Ascending aorta (tissue), 2 donors: ENCODE measurements around the gene PKDREJ. TPM values are rescaled to one million over a fixed set of nuclear protein-coding genes. Genes with fewer than 3 reads are reported as not detected.

ENCODE experiments used
- DNase-seq, 2 donors: peaks; one replicate each; pipeline ENCODE4 v3.0.0-alpha.2; 2019; ENCODE audit warnings: low spot score in 2 of 2
- H3K27ac ChIP-seq, 2 donors: fragments of 200-600 bp; sonication (generic); one replicate each; pipeline ENCODE4 v1.5.1; 2016 to 2017; ENCODE audit warnings: mild to moderate bottlenecking in 1 of 2
- H3K27me3 ChIP-seq: fragments of 200-600 bp; sonication (generic); one replicate; pipeline ENCODE4 v1.5.1; 2017
- H3K36me3 ChIP-seq, 2 donors: fragments of 200-600 bp; sonication (generic); one replicate each; pipeline ENCODE4 v1.5.1; 2016
- H3K4me1 ChIP-seq, 2 donors: fragments of 200-600 bp; sonication (generic); one replicate each; pipeline ENCODE4 v1.5.1; 2016 to 2017; ENCODE audit warnings: mild to moderate bottlenecking in 1 of 2
- H3K4me3 ChIP-seq, 2 donors: fragments of 200-600 bp; sonication (generic); one replicate each; pipeline ENCODE4 v1.5.1; 2016 to 2017; ENCODE audit warnings: mild to moderate bottlenecking in 1 of 2
- H3K9me3 ChIP-seq, 2 donors: fragments of 200-600 bp; sonication (generic); one replicate each; pipeline ENCODE4 v1.5.1; 2016
- CTCF ChIP-seq, 3 experiments: fragments of 200-600 bp in 2 of 3; fragments of 450-650 bp in 1 of 3; sonication (generic) in 2 of 3; IDR thresholded peaks; one replicate each; pipeline ENCODE4 v1.5.1; 2016 to 2019; ENCODE audit warnings: antibody characterized with exemption in 3 of 3, mild to moderate bottlenecking in 1 of 3, moderate library complexity in 1 of 3
- intact Hi-C: fragments of 100-400 bp; cut with DNase I; formaldehyde crosslinking; loops from one replicate; pipeline ENCODE4 v1.15.1; 2023
- total RNA-seq: library from RNA; depleted of rRNA; stranded (reverse); fragments of >200 nt; gene quantifications from one replicate; pipeline ENCODE4 v1.1.0, GENCODE V29; 2016

PKDREJ gene
- total RNA-seq, 1 donor from 2014 or later = not detected

DNA sequence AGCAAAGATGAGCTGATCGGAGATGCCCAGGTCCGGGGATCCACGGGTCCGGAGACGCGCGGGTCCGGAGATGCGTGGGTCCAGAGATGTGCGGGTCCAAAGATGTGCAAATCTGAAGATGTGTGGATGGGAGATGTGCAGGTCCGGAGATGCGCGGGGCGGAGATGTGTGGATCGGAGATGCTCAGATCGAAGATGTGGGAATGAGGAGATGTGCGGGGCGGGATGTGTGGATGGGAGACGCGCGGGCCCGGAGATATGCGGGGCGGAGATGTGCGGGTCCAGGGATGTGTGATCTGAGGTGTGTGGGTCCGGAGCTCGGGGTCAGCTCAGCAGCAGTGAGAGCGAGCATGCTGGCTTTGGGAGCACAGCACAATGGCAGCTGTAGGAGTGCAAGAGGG, 48.5 kb downstream of the PKDREJ start:
- Histone ChIP-seq H3K36me3 (peaks cover 50 to 67% of the 10 kb centered on the region in 2 donors), H3K27me3 (no peaks in the 10 kb centered on the region), H3K27ac (no peak overlapping the region), H3K9me3 (peaks cover 0 to 1% of the 10 kb centered on the region in 2 donors), H3K4me1 (no peaks in the 10 kb centered on the region), H3K4me3 (no peak overlapping the region)
- intact Hi-C loops = no loop called here
- TF ChIP-seq CTCF (IDR thresholded peaks at IDR 0.05) = no peak
- DNase-seq = no peak

DNA sequence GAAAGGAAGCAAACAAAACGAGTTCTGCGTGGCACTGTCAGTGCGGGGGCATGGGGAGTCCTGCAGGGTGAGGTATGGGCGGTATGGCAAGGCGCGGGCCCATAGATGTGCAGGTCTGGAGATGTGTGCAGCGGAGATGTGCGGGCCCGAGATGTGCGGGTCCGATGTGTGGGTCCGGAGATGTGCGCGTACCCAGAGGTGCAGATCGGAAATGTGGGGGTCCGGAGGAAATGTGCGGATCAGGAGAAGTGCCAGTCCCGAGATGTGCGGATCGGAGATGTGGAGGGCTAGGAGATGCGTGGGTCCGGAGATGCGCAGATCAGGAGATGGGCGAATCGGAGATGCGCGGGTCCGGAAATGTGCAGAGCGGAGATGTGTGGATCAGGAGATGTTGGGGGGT, 49.0 kb downstream of the PKDREJ start:
- Histone ChIP-seq H3K27ac (no peak overlapping the region), H3K9me3 (peaks cover under 1 to 6% of the 10 kb centered on the region in 2 donors), H3K4me3 (no peak overlapping the region), H3K36me3 (peaks cover 49 to 67% of the 10 kb centered on the region in 2 donors), H3K27me3 (no peaks in the 10 kb centered on the region), H3K4me1 (no peaks in the 10 kb centered on the region)
- intact Hi-C loops = no loop called here
- no peak for TF ChIP-seq CTCF (IDR thresholded peaks at IDR 0.05)
- no peak for DNase-seq

- Histone ChIP-seq H3K27ac (no peak overlapping the region), H3K36me3 (peaks cover 38 to 63% of the 10 kb centered on the region in 2 donors), H3K4me1 (no peaks in the 10 kb centered on the region), H3K4me3 (no peak overlapping the region), H3K27me3 (no peaks in the 10 kb centered on the region), H3K9me3 (peaks cover 8 to 13% of the 10 kb centered on the region in 2 donors)
- no peak for DNase-seq
- TF ChIP-seq CTCF (IDR thresholded peaks at IDR 0.05) = no peak
- intact Hi-C loops = no loop called here
Measured at GRCh38 chr22:46213052-46213451, 50.1 kb downstream of the PKDREJ start.

GRCh38 chr22:46212195-46212594, 50.9 kb downstream of the PKDREJ start:
- no peak for TF ChIP-seq CTCF (IDR thresholded peaks at IDR 0.05)
- H3K4me1 ChIP-seq = no peaks in the 10 kb centered on the region
- H3K27ac ChIP-seq = no peak overlapping the region
- peaks cover 36 to 61% of the 10 kb centered on the region in 2 donors for H3K36me3 ChIP-seq
- no peaks in the 10 kb centered on the region for H3K27me3 ChIP-seq
- no peak for DNase-seq
- intact Hi-C loops = no loop called here
- H3K4me3 ChIP-seq = no peak overlapping the region
- peaks cover 8 to 13% of the 10 kb centered on the region in 2 donors for H3K9me3 ChIP-seq

GRCh38 chr22:46209262-46209661, 53.9 kb downstream of the PKDREJ start:
- no peaks in the 10 kb centered on the region for H3K4me1 ChIP-seq
- peaks cover 22 to 46% of the 10 kb centered on the region in 2 donors for H3K36me3 ChIP-seq
- intact Hi-C loops = no loop called here
- no peak overlapping the region for H3K27ac ChIP-seq
- no peaks in the 10 kb centered on the region for H3K27me3 ChIP-seq
- TF ChIP-seq CTCF (IDR thresholded peaks at IDR 0.05) = no peak
- no peak overlapping the region for H3K4me3 ChIP-seq
- peaks cover 8 to 13% of the 10 kb centered on the region in 2 donors for H3K9me3 ChIP-seq
- no peak for DNase-seq

Other genes starting within 250 kb of the PKDREJ start
- 20.1 TPM for gene PPARA, start 112.8 kb downstream of the PKDREJ start, total RNA-seq
- 3.6 TPM for gene CDPF1, start 13.1 kb downstream of the PKDREJ start, total RNA-seq
- 55.3 TPM for gene TTC38, start 4.7 kb upstream of the PKDREJ start, total RNA-seq
- not detected for gene GTSE1, start 33.5 kb upstream of the PKDREJ start, total RNA-seq
- 13.5 TPM for gene TRMU, start 72.4 kb upstream of the PKDREJ start, total RNA-seq